Iris pigment epithelial cell (primary cell): ENCODE data around the gene TNFAIP3.
"Not testable (repeated sequence)": the region's sequence is repeated elsewhere in the genome, so short reads cannot be mapped to it uniquely, and the experiment has no call there.

Source experiments
- DNase-seq: peaks from one replicate; pipeline ENCODE4 v3.0.0-alpha.2; 2011; ENCODE audit warnings: low read depth

Gene TNFAIP3

GRCh38 chr6:137844773-137845172, 22.3 kb upstream of the TNFAIP3 start:
- DNase-seq = not testable (repeated sequence)

- peak; percentile 49 for DNase-seq
Observed at GRCh38 chr6:137845460-137845859, 21.6 kb upstream of the TNFAIP3 start.

GRCh38 chr6:137846274-137846673, 20.8 kb upstream of the TNFAIP3 start:
- no peak for DNase-seq

- no peak for DNase-seq
Observed at GRCh38 chr6:137846772-137847313, 20.2 kb upstream of the TNFAIP3 start.

GRCh38 chr6:137847748-137848147, 19.3 kb upstream of the TNFAIP3 start:
- DNase-seq = no peak

- peak; percentile 60 for DNase-seq
Observed at GRCh38 chr6:137848672-137849071, 18.4 kb upstream of the TNFAIP3 start.

GRCh38 chr6:137849181-137849980, 17.7 kb upstream of the TNFAIP3 start:
- DNase-seq = no peak

GRCh38 chr6:137849981-137850714, 16.9 kb upstream of the TNFAIP3 start:
- no peak for DNase-seq

- no peak for DNase-seq
Observed at GRCh38 chr6:137850816-137851602, 16.1 kb upstream of the TNFAIP3 start.

- no peak for DNase-seq
Observed at GRCh38 chr6:137851669-137852068, 15.4 kb upstream of the TNFAIP3 start.

- DNase-seq = no peak
Observed at GRCh38 chr6:137852346-137852745, 14.7 kb upstream of the TNFAIP3 start.

- DNase-seq = no peak
Observed at GRCh38 chr6:137852811-137853210, 14.2 kb upstream of the TNFAIP3 start.

GRCh38 chr6:137853569-137854213, 13.4 kb upstream of the TNFAIP3 start:
- DNase-seq = peak; percentile 58

GRCh38 chr6:137856138-137856898, 10.7 kb upstream of the TNFAIP3 start:
- DNase-seq = no peak

GRCh38 chr6:137859025-137859424, 8.0 kb upstream of the TNFAIP3 start:
- DNase-seq = no peak

- DNase-seq = no peak
Observed at GRCh38 chr6:137860394-137861005, 6.6 kb upstream of the TNFAIP3 start.

- DNase-seq = no peak
Observed at GRCh38 chr6:137861550-137862337, 5.3 kb upstream of the TNFAIP3 start.

- no peak for DNase-seq
Observed at GRCh38 chr6:137862419-137863090, 4.5 kb upstream of the TNFAIP3 start.
